Epithelial cell of proximal tubule (primary cell): ENCODE results near the gene DNAJB11. TPM values are rescaled to one million over a fixed set of nuclear protein-coding genes. Genes with fewer than 3 reads are reported as not detected.
A peak's percentile ranks its signal among the peaks of the same experiment; 100 is the strongest.

ENCODE experiments used
- DNase-seq: peaks from one replicate; pipeline ENCODE4 v3.0.0-alpha.2; 2011; ENCODE audit warnings: low read depth
- H3K4me3 ChIP-seq: 2 replicates; pipeline ENCODE4 v1.5.1; 2011; ENCODE audit warnings: low read depth, mild to moderate bottlenecking, low read length
- total RNA-seq: library from RNA; depleted of rRNA; stranded (reverse); fragments of >200 nt; gene quantifications from 2 replicates; pipeline ENCODE4 v1.2.3, GENCODE V29; 2015
- TF ChIP-seq, protein P1 (sequence below): conservative IDR thresholded peaks from 2 replicates; pipeline ENCODE4 v1.5.1; 2012; ENCODE audit warnings: low read depth, mild to moderate bottlenecking, low read length

DNAJB11 gene
- total RNA-seq, 1 donor from 2014 or later, result 96.3 TPM

DNA sequence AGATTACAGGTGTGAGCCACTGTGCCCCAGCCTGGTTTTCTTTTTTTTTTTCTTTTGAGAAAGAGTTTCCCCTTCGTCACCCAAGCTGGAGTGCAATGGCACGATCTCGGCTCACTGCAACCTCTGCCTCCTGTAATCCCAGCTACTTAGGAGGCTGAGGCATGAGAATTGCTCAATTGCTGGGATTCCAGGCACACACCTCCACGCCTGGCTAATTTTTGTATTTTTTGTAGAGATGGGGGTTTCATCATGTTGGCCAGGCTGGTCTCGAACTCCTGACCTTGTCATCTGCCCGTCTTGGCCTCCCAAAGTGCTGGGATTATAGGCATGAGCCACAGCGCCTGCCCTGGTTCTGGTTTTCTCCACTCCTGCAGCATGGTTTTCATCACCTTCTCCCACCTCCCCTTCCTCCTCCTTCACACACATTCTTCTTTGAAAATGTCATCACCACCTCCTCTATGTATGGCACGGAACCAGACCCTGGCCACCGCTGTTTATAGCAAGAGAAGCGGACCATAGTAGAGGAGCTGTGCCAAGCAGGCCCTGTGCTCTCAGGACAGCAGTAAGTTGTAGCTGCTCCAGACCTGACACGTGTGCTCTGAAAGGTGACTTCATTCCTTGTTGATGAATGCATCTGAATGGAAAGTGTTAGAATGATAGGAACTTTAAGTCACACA lies 27.7 kb downstream of the DNAJB11 start:
- no peak overlapping the region for H3K4me3 ChIP-seq
- TF ChIP-seq, protein P1, sequence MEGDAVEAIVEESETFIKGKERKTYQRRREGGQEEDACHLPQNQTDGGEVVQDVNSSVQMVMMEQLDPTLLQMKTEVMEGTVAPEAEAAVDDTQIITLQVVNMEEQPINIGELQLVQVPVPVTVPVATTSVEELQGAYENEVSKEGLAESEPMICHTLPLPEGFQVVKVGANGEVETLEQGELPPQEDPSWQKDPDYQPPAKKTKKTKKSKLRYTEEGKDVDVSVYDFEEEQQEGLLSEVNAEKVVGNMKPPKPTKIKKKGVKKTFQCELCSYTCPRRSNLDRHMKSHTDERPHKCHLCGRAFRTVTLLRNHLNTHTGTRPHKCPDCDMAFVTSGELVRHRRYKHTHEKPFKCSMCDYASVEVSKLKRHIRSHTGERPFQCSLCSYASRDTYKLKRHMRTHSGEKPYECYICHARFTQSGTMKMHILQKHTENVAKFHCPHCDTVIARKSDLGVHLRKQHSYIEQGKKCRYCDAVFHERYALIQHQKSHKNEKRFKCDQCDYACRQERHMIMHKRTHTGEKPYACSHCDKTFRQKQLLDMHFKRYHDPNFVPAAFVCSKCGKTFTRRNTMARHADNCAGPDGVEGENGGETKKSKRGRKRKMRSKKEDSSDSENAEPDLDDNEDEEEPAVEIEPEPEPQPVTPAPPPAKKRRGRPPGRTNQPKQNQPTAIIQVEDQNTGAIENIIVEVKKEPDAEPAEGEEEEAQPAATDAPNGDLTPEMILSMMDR, result no peak
- peak; percentile 95 for DNase-seq

DNA sequence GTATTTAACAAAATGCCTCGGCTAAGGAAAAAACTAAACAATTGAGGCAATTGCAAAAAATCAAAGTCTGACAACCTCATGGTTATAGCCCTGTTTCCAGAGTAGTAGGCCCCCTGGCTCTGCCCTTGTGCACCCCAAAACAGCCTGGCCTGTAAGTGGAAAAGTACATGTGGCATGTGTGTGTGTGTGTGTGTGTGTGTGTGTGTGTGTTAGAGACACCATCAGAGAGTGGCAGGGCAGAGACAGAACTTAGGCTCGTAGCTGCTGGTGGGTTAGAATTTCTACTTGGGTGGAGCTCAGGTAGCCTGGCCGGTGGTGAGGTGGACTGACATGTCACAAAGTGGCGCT lies 28.2 kb downstream of the DNAJB11 start:
- TF ChIP-seq, protein P1, result no peak
- H3K4me3 ChIP-seq, result no peak overlapping the region
- DNase-seq, result no peak

DNA sequence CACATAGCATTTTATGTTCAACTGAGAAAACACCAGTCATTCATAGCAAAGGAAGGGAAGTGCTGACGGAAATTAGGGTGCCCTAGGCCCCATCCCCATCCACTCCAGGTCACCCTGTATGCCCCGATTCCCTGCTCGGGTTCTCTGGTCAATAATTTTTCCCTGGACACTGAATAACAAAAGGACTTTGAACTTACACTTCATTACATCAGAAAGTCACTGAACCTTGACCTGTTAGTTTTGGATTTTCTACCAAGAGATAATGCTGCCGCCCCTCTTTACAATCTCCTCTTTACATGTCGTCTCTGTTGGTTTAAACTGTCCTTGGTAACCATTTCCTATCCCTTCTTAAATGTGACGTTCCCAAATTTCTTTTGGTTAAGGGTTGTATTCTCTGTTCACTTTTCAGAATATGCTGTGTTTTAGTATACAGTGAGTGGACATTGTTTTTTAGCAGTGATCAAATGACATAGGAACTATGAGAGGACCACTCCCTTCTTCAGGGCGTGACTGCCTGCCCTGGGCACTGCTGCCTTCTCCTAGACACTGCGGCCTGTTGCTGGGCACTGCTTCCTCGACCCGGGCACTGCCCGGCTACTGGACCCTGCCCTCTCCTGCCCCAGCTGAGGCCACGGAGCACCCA lies 28.7 kb downstream of the DNAJB11 start:
- no peak overlapping the region for H3K4me3 ChIP-seq
- DNase-seq, result no peak
- TF ChIP-seq, protein P1, result no peak

DNA sequence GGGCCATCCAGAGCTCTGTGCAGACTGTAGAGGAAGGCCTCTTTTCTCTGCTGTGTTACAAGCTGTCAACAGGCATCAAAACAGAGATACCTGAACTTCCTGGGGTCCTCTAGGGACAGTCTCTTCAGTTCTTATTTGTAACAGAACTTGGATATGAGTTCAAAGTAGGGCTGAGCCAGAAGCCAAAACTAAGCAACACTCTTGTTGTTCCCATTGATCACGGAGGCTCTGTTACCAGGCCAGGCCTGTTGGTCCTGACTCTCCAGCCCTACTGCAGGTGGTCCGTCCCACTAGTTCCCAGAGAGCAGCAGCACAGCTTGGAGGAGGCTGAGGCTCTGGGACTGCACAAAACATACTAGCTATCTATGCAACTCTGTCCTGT lies 29.3 kb downstream of the DNAJB11 start:
- no peak for DNase-seq
- H3K4me3 ChIP-seq, result no peak overlapping the region
- TF ChIP-seq, protein P1, result no peak

DNA sequence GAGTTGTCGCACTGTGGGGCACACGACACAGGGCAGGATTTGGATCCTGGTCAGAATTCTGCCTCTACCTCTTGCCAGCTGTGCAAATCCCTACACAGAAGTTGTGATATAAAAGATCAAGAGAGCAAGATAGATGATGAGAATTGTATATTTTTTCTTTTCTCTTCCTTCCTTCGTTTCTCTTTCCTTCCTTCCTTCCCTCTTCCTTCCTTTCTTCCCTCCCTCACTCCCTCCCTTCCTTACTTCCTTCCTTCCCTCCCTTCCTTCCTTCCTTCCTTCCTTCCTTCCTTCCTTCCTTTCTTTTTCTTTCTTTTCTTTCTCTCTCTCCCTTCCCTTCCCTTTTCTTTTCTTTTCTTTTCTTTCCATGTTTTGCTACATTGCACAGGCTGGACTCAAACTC lies 30.4 kb downstream of the DNAJB11 start:
- no peak for DNase-seq
- TF ChIP-seq, protein P1, result no peak
- no peak overlapping the region for H3K4me3 ChIP-seq

DNA sequence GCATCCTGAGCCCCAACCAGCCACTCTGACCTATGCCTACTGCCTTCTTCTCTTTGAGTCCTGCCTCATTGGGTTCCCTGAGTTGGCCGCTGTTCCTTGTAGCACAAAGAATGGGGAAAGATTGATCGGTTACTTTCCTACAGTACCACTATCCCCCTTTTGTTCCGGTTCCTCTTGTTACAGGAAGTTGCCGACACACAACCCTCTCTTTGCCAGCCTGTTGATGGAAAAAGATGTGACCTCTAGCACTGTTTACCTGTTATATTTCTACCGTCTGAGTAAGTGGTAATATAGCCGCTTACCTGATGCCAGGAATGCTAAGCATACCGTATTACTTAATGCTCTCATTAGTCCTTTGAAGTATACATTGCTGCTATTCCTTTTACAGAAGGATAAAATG lies 32.6 kb downstream of the DNAJB11 start:
- TF ChIP-seq, protein P1, result no peak
- DNase-seq, result no peak
- H3K4me3 ChIP-seq, result no peak overlapping the region

DNA sequence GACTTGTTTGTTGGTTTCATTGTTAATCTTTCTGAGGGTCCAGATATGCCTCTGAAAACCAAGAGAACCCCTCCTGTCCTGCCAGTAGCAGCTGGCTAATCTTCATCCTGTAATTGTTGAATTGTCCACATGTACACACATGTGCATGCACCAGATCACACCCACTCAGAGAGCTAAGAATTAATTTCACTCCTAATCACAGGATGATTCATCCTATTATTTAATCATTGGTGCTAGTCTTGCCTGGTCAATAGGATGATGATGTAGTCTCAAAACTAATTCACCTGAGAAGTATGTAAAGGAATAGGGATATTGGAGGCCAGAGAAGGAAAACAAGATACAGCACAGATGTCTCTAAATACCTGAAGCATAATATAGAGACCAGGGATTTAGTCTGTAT lies 34.6 kb downstream of the DNAJB11 start:
- DNase-seq, result no peak
- no peak overlapping the region for H3K4me3 ChIP-seq
- TF ChIP-seq, protein P1, result no peak
